MCF 10A (cell line): Measurements from ENCODE around the gene DLL3. TPM values are rescaled to one million over a fixed set of nuclear protein-coding genes. Genes with fewer than 3 reads are reported as not detected.
"Not testable (repeated sequence)": the region's sequence is repeated elsewhere in the genome, so short reads cannot be mapped to it uniquely, and the experiment has no call there.

Experiments used
- Bru-seq: library from RNA; stranded (reverse); fragments of 400-500 nt; gene quantifications from one replicate; lab custom pipeline; 2021; lab: Mats Ljungman, UMichigan
- BruChase-seq, 2 experiments: library from RNA; stranded (reverse); fragments of 400-500 nt; gene quantifications; one replicate each; lab custom pipeline; 2021; lab: Mats Ljungman, UMichigan
- BruUV-seq: library from RNA; stranded (reverse); fragments of 400-500 nt; replicated peaks from 2 replicates; lab custom pipeline; 2021; lab: Mats Ljungman, UMichigan
- CTCF ChIA-PET: fragments of 300-600 bp; sonication (Branson Sonifier 250); formaldehyde crosslinking; extraction: SDS; loops from one replicate; lab custom pipeline; 2021; ENCODE audit warnings: antibody characterized with exemption, inconsistent platforms; lab: Yijun Ruan, JAX
- POLR2A ChIA-PET: fragments of 300-600, 350-650 bp; sonication (Branson Sonifier 250); formaldehyde crosslinking; extraction: SDS; loops from one replicate; lab custom pipeline; 2020; ENCODE audit warnings: antibody characterized with exemption, inconsistent platforms; lab: Yijun Ruan, JAX
- DNase-seq: peaks from one replicate; pipeline ENCODE4 v3.0.0-alpha.2; 2018; ENCODE audit not compliant: unreplicated experiment
- H3K27ac Mint-ChIP-seq: one replicate; pipeline ENCODE4 v1.8.0; 2022; ENCODE audit warnings: mild to moderate bottlenecking, low read depth, mixed read lengths; ENCODE audit not compliant: unreplicated experiment
- H3K27me3 Mint-ChIP-seq: one replicate; pipeline ENCODE4 v1.8.0; 2022; ENCODE audit warnings: mixed read lengths; ENCODE audit not compliant: insufficient read depth, unreplicated experiment
- H3K36me3 Mint-ChIP-seq: one replicate; pipeline ENCODE4 v1.8.0; 2022; ENCODE audit warnings: mild to moderate bottlenecking, moderate library complexity, mixed read lengths; ENCODE audit not compliant: insufficient read depth, unreplicated experiment
- H3K4me1 Mint-ChIP-seq: one replicate; pipeline ENCODE4 v1.8.0; 2022; ENCODE audit warnings: mixed read lengths; ENCODE audit not compliant: insufficient read depth, unreplicated experiment
- H3K4me3 Mint-ChIP-seq: one replicate; pipeline ENCODE4 v1.8.0; 2022; ENCODE audit warnings: mild to moderate bottlenecking, moderate library complexity, mixed read lengths; ENCODE audit not compliant: unreplicated experiment
- H3K9me3 Mint-ChIP-seq: one replicate; pipeline ENCODE4 v1.8.0; 2022; ENCODE audit warnings: mixed read lengths; ENCODE audit not compliant: unreplicated experiment
- intact Hi-C: fragments of 100-400 bp; cut with micrococcal nuclease; formaldehyde crosslinking; loops from 2 replicates; pipeline ENCODE4 v1.14.1; 2022
- long read RNA-seq: library from polyadenylated mRNA; stranded (forward); transcript quantifications from one replicate; pipeline ENCODE4 v2.0.0, GENCODE V29; 2022
- total RNA-seq: library from RNA; stranded (reverse); gene quantifications from 2 replicates; pipeline ENCODE4 v1.2.3, GENCODE V29; 2022
- TF ChIP-seq, protein P1 (sequence below): fragments of 200-600 bp; IDR thresholded peaks from one replicate; pipeline ENCODE4 v1.8.0; 2022; ENCODE audit warnings: antibody characterized with exemption, mild to moderate bottlenecking; ENCODE audit not compliant: unreplicated experiment

Gene DLL3, protein sequence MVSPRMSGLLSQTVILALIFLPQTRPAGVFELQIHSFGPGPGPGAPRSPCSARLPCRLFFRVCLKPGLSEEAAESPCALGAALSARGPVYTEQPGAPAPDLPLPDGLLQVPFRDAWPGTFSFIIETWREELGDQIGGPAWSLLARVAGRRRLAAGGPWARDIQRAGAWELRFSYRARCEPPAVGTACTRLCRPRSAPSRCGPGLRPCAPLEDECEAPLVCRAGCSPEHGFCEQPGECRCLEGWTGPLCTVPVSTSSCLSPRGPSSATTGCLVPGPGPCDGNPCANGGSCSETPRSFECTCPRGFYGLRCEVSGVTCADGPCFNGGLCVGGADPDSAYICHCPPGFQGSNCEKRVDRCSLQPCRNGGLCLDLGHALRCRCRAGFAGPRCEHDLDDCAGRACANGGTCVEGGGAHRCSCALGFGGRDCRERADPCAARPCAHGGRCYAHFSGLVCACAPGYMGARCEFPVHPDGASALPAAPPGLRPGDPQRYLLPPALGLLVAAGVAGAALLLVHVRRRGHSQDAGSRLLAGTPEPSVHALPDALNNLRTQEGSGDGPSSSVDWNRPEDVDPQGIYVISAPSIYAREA
- 0.56 and 0.68 TPM in 2 replicates for total RNA-seq
- not detected for Bru-seq, nascent RNA
- percentile 27 among the genes with signal in this experiment for BruChase-seq, experiment 1, labeled RNA remaining after a 6-hour chase
- BruChase-seq, experiment 2, labeled RNA remaining after a 2-hour chase, result percentile 17 among the genes with signal in this experiment
- long read RNA-seq, partial matches to known transcripts, result 4 of 4 reads
- long read RNA-seq, other reads (novel, unspliced or antisense), result 0 of 4 reads

DNA sequence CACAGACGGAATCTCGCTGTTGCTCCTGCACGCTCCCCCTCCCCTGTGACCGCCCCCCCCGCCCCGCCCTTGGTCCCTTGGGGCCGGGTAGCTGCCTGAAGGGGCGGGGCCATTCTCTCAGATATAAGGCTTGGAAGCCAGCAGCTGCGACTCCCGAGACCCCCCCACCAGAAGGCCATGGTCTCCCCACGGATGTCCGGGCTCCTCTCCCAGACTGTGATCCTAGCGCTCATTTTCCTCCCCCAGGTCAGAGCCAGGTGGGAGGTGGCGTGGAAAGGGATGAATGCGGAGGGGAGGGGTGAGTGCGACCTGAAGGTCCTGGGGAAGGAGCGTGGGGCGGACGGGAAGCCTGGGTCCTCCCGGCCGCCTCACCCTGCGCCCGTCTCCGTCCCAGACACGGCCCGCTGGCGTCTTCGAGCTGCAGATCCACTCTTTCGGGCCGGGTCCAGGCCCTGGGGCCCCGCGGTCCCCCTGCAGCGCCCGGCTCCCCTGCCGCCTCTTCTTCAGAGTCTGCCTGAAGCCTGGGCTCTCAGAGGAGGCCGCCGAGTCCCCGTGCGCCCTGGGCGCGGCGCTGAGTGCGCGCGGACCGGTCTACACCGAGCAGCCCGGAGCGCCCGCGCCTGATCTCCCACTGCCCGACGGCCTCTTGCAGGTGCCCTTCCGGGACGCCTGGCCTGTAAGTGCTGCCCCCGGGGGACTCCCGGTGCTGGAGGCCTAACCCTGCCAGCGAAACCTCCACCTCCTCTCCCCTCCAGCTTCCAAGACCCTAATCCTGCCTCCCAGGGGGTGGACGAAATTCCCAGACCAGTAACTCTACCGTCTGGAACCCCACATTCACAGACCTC is at the start of gene DLL3:
DLL3 (plus strand) TSS at position 150 of the 845 bp plus-strand sequence; CDS start at position 178, 28 bp downstream.
- Mint-ChIP-seq H3K4me3 (peak within 1 kb of the TSS; percentile 6), H3K27me3 (peaks cover 33% of the 10 kb centered on the region), H3K9me3 (no peaks in the 10 kb centered on the region), H3K4me1 (peaks cover 7% of the 10 kb centered on the region), H3K27ac (no peak within 1 kb of the TSS), H3K36me3 (no peaks in the 10 kb centered on the region)
- CTCF ChIA-PET, result interaction anchor here (0.6 to 2.8 kb wide), 3 partner anchors 25 to 59 kb away, joined by 3 to 11 read pairs (median 6); partner anchors contain the start of gene EID2B
- intact Hi-C loops, result no loop called here
- POLR2A ChIA-PET, result interaction anchor here (1.1 kb wide), 1 partner anchor 54 kb away, joined by 3 read pairs; the partner anchor contains the start of gene SUPT5H
- no TSS peak for BruUV-seq
- DNase-seq, result no peak
- TF ChIP-seq, protein P1, sequence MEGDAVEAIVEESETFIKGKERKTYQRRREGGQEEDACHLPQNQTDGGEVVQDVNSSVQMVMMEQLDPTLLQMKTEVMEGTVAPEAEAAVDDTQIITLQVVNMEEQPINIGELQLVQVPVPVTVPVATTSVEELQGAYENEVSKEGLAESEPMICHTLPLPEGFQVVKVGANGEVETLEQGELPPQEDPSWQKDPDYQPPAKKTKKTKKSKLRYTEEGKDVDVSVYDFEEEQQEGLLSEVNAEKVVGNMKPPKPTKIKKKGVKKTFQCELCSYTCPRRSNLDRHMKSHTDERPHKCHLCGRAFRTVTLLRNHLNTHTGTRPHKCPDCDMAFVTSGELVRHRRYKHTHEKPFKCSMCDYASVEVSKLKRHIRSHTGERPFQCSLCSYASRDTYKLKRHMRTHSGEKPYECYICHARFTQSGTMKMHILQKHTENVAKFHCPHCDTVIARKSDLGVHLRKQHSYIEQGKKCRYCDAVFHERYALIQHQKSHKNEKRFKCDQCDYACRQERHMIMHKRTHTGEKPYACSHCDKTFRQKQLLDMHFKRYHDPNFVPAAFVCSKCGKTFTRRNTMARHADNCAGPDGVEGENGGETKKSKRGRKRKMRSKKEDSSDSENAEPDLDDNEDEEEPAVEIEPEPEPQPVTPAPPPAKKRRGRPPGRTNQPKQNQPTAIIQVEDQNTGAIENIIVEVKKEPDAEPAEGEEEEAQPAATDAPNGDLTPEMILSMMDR, result no peak

DNA sequence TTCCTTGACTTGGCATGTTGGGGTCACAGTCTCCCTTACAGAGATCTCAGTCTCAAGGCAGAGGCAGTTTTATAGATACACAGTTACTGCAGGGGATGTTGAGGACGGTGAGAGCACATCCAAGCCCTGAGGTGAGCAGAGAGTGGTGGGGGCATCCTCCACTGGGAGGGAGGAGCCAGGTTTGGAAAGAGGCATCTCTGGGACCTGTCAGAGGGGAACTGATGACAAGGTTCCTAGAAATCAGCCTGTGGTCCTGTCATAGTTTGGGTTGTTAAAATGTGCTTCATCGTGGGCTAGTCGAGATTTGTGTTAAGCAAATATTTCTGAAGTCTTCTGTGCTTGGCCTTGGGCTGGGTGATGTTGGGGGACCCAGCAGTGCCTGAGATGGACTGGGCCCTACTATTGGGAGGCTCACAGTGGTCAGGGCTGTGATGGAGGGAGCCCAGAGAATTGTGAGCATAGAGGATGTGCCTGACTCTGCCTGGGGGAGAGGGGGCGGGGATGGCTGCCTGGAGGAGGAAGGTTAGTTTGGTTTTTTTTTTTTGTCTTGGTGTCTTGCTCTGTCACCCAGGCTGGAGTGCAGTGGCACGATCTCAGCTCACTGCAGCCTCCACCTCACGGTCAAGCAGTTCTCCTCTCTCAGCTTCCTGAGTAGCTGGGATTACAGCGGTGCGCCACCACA is 49.5 kb upstream of the DLL3 start:
- H3K4me1 Mint-ChIP-seq, result peaks cover 41% of the 10 kb centered on the region
- DNase-seq, result no peak
- TF ChIP-seq, protein P1, result no peak
- H3K27me3 Mint-ChIP-seq, result no peaks in the 10 kb centered on the region
- H3K36me3 Mint-ChIP-seq, result peaks cover 71% of the 10 kb centered on the region
- intact Hi-C loops, result no loop called here
- ChIA-PET POLR2A (interaction anchor here (1.0 kb wide), 1 partner anchor 58 kb away, joined by 4 read pairs; the partner anchor contains the start of genes MED29 and PAF1), CTCF (interaction anchor here (1.0 kb wide), 1 partner anchor 26 kb away, joined by 3 read pairs; no protein-coding TSS in a partner anchor)
- BruUV-seq, result no TSS peak
- no peak overlapping the region for H3K4me3 Mint-ChIP-seq
- no peaks in the 10 kb centered on the region for H3K9me3 Mint-ChIP-seq
- H3K27ac Mint-ChIP-seq, result peak overlapping the region; percentile 61

DNA sequence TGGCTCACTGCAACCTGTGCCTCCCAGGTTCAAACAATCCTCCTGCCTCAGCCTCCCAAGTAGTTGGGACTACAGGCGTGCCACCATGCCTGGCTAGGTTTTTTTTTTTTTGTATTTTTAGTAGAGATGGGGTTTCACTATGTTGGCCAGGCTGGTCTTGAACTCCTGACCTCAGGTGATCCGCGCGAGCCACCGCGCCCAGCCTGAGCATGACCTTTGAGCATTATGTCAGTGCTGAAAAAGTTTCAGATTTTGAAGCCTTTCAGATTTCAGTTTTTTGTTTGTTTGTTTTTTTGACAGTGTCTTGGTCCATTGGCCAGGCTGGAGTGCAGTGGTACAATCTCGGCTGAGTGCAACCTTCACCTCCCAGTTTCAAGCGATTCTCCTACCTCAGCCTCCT is 47.5 kb upstream of the DLL3 start:
- H3K27me3 Mint-ChIP-seq, intact Hi-C loops, POLR2A ChIA-PET, DNase-seq, H3K9me3 Mint-ChIP-seq, H3K27ac Mint-ChIP-seq, BruUV-seq, H3K4me3 Mint-ChIP-seq, CTCF ChIA-PET: not testable (repeated sequence)
- Mint-ChIP-seq H3K36me3 (peaks cover 76% of the 10 kb centered on the region), H3K4me1 (peaks cover 38% of the 10 kb centered on the region)
